ENCODE results near the gene MAPK4.
A peak's percentile ranks its signal among the peaks of the same experiment; 100 is the strongest.

Gene MAPK4

GRCh38 chr18:50622865-50623393 is 63.0 kb downstream of the MAPK4 start:
- DNase-seq: no peak

- DNase-seq: no peak
These were observed 63.9 kb downstream of the MAPK4 start for GRCh38 chr18:50623694-50624352.

GRCh38 chr18:50624981-50625380 is 65.1 kb downstream of the MAPK4 start:
- no peak for DNase-seq

- no peak for DNase-seq
These were observed 66.4 kb downstream of the MAPK4 start for GRCh38 chr18:50626317-50626716.

GRCh38 chr18:50627594-50628532 is 68.0 kb downstream of the MAPK4 start:
- no peak for DNase-seq

- no peak for DNase-seq
These were observed 68.6 kb downstream of the MAPK4 start for GRCh38 chr18:50628533-50628905.

- DNase-seq: no peak
These were observed 69.3 kb downstream of the MAPK4 start for GRCh38 chr18:50629148-50629631.

GRCh38 chr18:50630895-50631294 is 71.0 kb downstream of the MAPK4 start:
- no peak for DNase-seq

GRCh38 chr18:50632895-50633515 is 73.1 kb downstream of the MAPK4 start:
- DNase-seq: no peak

GRCh38 chr18:50633992-50634391 is 74.1 kb downstream of the MAPK4 start:
- no peak for DNase-seq

GRCh38 chr18:50636366-50637057 is 76.6 kb downstream of the MAPK4 start:
- no peak for DNase-seq

- no peak for DNase-seq
These were observed 78.4 kb downstream of the MAPK4 start for GRCh38 chr18:50638016-50638883.

- peak in 6 of 58 donors; percentile 10 to 38 (median 18) for DNase-seq
These were observed 79.1 kb downstream of the MAPK4 start for GRCh38 chr18:50638884-50639420.

- DNase-seq: no peak
These were observed 79.8 kb downstream of the MAPK4 start for GRCh38 chr18:50639711-50640110.

GRCh38 chr18:50642439-50642838 is 82.6 kb downstream of the MAPK4 start:
- no peak for DNase-seq

GRCh38 chr18:50644146-50644545 is 84.3 kb downstream of the MAPK4 start:
- no peak for DNase-seq

- DNase-seq: peak in 1 of 58 donors; percentile 35
These were observed 84.9 kb downstream of the MAPK4 start for GRCh38 chr18:50644807-50645206.

- no peak for DNase-seq
These were observed 87.3 kb downstream of the MAPK4 start for GRCh38 chr18:50647237-50647636.

- DNase-seq: no peak
These were observed 87.9 kb downstream of the MAPK4 start for GRCh38 chr18:50647792-50648191.

- peak in 44 of 58 donors; percentile 4 to 80 (median 44) for DNase-seq
These were observed 89.9 kb downstream of the MAPK4 start for GRCh38 chr18:50649821-50650220.
